NCI-H446 (cell line): ENCODE measurements around the gene DNA2.

Experiments used
- DNase-seq, 2 experiments: peaks; one replicate each; lab custom pipeline; 2025; lab: John Stamatoyannopoulos, UW

The DNA2 gene

DNA sequence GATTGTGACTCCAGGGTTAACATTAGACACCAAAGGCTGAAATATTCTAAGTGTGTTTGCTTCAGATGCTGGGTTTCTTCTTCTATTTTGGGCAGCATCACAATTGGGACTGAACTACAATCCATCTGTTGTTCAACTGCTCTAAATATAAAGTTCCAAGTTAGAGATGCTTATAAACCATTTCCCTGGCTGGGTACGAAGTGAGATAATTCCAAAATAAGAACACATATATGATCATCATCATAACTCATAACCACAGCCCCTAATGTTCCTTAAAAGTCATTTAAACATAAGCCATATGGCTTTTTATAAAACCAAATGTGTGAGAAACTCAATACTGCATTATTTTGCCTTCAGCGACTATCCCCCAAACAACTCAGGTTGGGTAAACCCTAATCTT is 28.8 kb downstream of the DNA2 start:
- no peak for DNase-seq

DNA sequence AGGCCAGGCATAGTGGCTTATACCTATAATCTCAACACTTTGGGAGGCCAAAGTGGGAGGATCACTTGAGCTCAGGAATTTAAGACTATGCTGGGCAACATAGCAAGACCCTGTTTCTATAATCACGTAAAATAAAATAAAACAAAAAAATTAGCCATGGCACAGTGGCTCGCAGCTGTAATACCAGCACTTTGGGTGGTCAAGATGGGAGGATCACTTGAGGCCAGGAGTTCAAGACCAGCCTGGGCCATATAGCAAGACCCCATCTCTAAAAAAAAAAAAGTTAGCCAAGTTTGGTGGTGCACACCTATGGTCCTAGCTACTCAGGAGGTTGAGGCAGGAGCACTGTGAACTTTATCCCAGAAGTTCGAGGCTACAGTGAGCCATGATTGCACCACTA is 30.9 kb downstream of the DNA2 start:
- DNase-seq, result no peak

DNA sequence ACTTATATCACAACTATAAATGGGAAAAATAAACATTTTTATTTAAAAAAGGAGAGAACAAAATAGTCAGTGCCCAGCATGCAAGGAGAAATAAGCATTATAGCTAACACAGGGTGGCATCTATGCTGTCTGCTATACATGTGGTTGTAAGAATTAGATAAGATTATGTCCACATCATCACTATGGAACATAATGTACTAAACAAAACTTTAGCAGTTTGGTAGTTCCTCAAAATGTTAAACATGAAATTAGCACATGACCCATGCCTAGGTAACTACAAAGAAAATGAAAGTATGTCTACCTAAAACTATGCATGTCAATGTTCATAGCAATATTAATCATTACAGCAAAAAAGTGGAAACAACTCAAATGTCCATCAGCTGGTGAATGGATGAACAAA is 36.0 kb downstream of the DNA2 start:
- DNase-seq, result no peak

DNA sequence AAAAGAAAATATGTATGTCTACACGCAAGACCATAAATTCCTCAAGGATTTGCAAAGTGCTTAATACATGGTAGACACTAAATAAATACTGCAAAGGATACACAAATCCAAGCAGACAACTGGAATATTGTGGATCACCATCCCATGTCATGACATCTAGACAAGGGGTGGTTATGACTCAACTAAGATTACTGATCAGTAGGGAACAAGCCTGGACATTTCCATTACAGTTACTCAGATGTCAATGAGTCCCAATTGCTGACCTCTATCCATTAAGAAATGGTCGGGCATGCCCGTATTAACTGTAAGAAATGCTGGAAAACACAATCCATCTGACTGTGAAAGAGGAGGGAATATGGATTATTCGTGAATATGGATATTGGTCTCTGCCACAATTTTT is 37.1 kb downstream of the DNA2 start:
- DNase-seq, result no peak

DNA sequence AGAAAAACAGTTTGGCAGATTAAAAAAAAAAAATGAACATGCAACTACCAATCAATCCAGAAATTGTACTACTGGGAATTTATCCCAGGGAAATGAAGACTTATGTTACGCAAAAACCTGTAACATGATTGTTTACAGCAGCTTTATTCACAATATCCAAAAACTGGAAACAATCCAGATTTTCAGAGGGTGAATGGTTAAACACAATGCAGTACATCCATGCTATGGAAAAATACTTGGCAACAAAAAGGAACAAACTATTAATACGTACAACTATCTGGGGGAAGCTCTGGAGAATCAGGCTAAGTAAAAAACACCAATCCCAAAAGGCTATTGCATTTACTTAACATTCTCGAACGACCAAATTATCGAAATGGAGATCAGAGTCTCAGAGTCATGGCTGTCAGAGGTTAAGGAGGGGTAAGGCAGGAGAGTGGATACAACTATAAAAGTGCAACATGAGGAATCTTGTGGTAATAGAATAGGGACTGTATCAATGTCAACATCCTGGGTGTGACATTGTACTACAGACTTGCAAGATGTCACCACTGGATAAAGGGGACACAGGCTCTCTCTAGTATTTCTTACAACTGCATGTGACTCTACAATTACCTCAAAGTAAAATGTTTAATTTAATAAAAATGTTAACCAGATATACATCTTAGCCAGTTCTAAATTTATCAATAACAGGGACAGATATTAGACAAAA is 43.2 kb downstream of the DNA2 start:
- DNase-seq, result peak in 1 of 2 experiments; percentile 30

DNA sequence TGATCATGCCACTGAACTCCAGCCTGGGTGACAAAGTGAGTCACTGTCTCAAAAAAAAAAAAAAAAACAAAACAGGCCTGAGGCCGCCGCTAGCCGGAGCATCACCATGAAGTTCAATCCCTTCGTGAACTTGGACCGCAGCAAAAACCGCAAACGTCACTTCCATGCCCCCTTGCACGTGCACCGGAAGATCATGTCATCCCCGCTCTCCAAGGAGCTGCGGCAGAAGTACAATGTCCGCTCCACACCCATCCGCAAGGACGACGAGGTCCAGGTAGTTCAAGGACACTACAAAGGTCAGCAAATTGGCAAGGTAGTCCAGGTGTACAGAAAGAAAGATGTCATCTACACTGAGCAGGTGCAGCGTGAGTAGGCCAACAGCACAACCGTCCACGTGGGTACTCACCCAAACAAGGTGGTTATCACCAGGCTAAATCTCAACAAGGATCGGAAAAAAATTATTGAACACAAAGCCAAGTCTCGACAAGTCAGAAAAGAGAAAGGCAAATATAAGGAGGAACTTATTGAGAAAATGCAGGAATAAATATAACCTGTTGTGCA is 47.2 kb downstream of the DNA2 start:
- no peak for DNase-seq

DNA sequence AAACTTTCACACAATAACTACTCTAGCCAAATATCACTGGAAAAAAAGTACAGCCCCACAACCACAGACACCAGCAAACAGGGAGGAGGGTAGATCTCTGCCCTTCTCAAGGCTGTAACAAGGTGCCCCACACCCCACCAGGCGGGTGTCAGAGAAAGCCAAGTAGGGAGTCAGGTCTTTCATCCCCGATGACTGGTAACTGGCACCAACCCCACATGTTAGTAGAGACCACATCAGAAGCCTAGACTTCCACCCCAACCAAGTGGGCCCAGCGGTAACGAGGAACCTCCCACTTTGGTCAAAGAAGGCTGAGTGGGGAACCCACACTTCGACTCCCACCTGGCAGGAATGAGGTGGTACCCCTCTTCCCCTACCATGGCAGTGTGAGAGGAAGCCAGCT is 48.3 kb downstream of the DNA2 start:
- DNase-seq, result no peak

DNA sequence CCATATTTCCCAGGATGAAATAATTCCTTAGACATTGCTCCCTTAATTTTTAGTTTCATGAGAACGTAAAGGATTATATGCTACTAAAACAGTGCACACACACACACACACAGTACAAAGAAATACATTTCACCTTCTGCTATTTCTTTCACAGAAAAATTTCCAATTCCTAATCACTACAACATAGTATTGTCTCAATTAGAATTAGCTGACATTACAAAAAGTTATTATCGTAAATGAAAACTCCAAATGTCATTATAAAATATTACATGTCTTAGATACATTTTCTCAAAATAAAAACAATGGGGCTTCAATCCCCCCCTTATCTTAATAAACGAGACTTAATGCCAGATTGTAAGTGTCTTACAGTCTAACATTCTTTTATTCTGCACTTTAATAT is 52.4 kb downstream of the DNA2 start:
- no peak for DNase-seq

DNA sequence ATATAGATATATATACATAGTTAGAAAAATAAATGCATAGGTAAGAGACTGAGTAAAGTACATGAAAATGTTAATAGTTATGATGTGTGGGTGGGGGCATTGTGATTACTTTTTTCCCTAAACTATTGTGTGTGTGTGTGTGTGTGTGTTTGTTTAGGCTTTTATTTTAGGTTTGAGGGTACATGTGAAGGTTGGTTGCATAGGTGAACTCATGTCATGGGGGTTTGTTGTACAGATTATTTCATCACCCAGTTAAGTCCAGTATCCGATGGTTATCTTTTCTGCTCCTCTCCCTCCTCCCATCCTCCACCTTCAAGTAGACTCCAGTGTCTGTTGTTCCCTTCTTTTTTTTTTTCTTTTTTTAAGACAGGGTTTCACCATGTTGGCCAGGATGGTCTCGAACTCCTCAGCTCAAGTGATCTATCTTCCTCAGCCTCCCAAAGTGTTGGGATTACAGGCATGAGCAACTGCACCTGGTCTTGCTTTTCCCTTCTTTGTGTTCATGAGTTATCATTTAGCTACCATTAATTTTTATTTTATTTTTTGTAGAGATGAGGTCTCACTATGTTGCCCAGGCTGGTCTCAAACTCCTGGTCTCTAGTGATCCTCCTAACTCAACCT is 62.8 kb downstream of the DNA2 start:
- no peak for DNase-seq

DNA sequence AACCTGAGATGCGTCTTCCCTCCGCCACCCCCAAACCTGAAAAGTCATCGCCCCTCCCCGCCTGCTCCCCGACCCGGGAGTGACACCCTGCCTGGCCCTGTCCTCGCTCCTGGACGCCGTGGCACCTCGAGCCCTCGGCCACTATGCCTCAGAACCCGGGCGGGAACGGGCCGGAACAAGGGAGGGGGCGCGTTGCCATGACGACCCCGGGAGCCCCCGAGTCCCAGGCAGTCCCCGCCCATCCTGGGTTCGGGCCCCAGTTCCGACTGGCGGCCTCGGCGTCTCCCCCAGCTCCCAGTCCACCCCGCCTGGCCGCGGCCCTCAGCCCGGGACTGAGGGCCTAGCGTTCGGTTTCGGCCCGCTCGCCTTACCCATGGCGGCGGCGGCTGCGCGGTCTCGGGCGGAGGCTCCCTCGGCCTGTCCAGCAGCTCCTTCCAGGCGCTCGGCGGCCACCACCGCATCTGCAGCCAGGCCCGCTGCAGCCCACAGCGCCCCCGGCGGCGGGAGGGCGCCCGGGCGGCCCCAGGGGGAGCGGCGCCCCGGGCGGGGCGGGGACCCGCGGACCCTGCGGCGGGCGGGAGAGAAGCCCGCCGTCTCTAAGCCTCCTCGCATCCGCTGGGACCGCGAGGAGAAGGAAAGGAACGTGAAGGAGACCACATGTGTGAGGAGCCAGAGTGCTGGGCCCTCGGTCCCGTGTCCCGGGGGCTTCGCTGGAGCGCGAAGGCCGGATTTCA is 64.8 kb downstream of the DNA2 start, which contains the start of gene RUFY2:
TSS of gene RUFY2 (minus strand) at position 463 of the 734 bp plus-strand sequence. CDS start at position 375, 88 bp downstream.
- DNase-seq, result peak; percentile 19 to 71

DNA sequence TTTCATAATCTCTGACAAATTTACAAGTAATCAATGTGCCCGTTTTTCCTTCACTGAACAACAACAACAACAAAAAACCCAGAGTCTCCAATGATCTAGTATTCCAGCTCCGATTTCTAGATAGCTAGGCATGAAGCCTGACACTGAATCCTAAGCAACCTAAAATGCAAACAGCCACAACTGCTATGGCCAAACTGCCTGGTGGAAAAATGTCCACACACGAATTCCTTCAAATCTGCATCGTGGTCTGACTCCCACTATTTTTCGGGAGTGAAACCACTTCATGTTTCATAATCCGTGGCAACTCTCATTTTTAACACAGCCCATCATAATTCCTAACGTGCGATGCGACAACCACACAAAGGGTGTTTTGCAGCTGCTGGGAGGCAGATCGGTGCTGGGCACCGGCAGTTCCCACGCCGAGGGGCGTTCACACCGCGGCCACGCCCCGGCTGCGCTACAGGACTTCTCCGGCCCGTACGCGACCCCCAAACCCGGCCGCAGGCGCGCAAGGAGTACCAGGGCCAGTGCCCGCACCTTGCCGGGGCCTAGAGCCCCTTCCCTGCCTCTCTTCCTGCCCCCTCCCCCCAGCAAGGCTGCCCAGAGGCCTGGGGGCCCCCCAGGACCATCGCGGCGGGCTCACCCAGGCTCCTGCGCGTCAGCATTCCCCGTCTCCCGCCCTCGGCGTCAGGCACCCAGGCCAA is 65.5 kb downstream of the DNA2 start:
- DNase-seq, result peak in 1 of 2 experiments; percentile 8

DNA sequence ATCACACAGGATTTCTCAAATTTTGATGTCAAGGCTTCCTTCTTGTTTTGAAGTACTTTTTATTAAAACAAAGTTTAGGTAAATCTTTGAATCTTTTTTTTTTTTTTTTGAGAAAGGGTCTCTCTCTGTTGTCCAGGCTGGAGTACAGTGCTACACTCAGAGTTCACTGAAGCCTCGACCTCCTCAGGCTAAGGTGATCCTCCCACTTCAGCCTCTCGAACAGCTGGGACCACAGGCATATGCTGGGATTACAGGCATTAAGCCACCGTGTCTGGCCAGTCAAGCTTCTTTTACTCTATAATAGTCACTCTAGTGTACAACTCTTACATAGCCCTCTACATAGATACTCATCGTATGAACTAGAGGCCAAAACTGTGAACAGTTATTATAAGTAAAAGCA is 68.1 kb downstream of the DNA2 start:
- DNase-seq, result no peak

DNA sequence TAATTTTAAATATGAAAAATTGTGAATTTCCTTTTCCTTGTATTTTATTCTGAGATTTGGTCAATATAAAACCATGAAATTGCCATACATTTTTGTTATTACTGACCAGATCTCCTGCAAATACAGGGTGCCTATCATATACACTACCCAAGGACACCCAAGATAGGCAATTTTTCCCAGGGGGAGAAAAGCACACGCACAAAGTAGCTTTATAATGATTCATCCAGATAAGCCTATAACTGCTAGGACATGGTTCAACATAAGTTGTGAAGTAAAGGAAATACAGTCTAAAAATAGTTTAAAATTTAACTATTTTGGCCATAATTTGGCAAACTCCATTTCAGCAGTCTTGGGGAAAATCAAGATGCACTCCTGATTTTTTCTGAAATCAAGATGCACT is 69.5 kb downstream of the DNA2 start:
- no peak for DNase-seq

DNA sequence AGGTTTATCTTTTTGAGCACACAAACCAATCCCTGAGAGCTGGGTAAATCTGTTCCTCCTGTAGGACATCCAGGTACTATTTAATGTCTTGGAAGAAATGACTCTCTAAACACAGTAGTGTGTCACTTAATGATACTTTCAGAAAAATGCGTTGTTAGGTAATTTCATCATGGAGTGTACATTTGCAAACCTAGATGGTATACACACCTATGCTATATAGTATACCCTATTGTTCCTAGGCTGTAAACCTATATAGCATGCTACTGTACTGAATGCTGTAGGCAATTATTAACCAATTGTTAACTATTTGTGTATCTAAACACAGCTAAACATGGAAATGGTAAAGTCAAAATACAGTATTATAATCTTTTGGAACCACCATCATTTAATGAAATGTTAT is 74.8 kb downstream of the DNA2 start:
- DNase-seq, result no peak

DNA sequence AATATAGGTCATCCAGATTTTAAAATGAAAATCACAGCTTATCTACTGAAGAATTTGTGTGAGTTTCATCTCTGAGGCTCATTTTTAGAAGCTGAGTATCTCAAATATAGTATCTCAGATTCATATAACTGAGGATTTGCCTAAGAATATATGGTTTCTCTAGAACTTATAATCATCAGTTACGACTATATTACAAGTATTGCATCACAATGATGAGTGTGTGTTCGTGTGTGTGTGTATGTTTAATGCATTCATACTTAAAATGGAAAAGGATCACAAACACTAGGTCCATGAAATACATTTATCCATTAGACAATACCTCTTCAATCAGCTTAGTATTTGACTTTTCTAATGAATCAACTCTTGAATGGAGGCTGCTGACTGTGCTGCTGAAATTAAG is 86.0 kb downstream of the DNA2 start:
- DNase-seq, result no peak

DNA sequence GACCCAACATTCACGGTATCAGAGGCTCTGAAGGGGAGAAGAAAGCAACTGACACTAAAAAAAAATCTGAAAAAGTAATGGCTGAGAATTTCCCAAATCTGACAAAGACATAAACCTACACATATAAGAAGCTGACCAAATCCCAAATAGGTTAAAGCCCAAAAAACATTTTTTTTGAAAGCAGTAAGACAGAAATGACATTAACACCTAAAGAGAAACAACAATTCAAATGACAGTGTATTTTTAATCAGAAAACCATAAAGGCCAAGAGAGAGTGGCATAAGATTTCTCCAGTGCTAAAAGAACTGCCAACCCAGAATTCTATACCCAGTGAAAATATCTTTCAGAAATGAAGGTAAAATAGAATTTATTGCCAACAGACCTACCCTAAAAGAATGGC is 100.2 kb downstream of the DNA2 start:
- DNase-seq, result no peak

DNA sequence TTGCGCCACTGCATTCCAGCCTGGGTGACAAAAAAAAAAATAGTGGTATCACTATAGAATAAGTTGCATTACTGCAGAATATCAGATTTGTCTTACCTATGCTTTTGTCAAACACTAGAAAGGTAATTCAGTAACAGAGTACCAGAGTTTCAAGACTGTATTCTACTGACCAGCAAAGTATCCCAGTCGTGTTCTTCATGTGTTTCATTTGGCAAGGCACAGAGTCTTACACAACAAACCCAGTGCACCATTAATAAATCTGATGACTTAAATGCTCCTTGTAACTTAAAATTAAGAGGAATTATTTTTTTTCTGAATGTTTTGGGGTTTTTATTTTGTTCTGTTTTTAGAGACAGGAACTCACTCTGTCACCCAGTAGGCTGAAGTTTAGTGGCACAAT is 104.7 kb downstream of the DNA2 start:
- no peak for DNase-seq

DNA sequence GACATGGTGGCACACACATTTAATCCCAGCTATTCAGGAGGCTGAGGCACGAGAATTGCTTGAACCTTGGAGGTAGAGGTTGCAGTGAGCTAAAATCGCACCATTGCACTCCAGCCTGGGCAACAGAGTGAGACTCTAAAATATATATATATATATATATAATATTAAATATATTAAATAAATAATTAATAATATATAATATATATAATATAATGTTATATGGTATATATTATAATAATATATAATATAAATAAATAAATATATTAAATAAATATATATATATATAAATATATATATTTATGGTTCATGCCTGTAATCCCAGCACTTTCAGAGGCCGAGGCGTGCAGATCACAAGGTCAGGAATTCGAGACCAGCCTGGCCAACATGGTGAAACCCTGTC is 105.2 kb downstream of the DNA2 start:
- no peak for DNase-seq

DNA sequence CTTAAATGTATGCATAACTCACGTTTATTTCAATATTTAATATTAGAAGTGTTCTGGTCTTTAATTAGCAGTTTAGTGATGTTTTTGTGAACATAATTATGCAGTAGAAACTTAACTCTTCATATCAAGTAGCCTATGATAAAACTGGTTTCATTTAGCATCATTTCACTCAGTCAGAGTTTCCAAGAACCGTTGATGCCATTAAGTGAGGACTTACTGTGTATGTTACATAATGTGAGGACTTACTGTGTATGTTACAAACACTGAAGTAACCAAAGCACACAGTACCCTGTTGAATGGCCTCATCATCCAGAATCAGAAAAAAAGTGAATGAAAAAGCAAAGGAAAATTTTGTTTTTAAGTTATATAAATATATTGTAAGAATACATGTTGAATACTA is 106.2 kb downstream of the DNA2 start:
- no peak for DNase-seq

DNA sequence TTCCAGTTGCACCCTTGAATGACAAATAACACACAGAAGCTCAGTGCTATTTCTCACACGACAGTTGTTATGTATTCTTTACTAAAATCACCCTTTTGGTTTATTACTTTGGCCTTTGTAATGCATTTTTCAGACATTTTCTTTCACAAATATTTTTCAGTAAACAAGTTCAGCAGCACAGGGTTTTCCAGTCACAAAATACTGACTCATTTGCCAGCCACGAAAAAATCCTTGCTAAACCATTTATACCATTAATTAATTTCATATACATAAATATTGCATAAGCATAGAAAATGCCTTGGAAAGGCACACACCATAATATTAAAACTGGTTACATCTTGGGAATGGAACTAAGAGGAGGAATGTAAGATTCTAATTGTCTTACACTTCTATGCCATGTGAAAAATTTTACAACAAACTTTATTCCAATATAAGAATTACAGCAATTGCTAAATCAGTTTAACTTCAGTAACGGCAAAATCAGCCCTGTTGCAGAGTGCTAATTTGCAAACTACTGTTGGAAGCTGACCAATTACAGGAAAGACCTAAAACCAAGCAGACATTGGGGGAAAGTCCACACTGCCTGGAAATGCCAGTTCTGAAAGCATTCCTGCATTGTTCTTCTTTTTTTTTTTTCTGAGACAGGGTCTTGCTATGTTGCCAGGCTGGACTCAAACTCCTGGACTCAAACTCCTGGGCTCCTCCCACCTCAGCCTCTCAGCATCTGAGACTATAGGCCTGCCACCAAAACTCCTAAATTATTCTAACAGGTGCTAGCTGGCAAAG is 107.5 kb downstream of the DNA2 start:
- no peak for DNase-seq
